Measurements from ENCODE around the gene F2R. TPM values are rescaled to one million over a fixed set of nuclear protein-coding genes. Genes with fewer than 3 reads are reported as not detected.
"Not testable (repeated sequence)": the region's sequence is repeated elsewhere in the genome, so short reads cannot be mapped to it uniquely, and the experiment has no call there.

Gene F2R
- total RNA-seq, 1 donor from 2014 or later, result 18.6 TPM

DNA sequence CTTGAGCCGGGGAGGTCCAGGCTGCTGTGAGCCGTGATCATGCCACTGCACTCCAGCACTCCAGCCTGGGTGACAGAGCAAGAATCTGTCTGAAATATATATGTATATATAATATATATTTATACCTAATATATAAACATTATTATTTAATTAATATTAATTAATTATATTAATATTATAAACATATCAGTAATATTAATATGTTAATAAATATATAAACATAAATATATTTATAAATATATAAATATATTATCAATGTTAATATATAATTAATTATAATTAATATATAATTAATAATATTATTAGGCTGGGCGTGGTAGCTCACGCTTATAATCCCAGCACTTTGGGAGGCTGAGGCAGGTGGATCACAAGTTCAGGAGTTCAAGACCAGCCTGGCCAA is 41.1 kb downstream of the F2R start:
- DNase-seq (no peak), ATAC-seq (no peak)
- no peaks in the 10 kb centered on the region for H3K27me3 ChIP-seq (ENCODE audit: low read depth)
- no peaks in the 10 kb centered on the region for H3K4me1 ChIP-seq
- no peak overlapping the region for H3K27ac ChIP-seq
- intact Hi-C loops (cut with DNase I), result no loop called here
- H3K4me3 ChIP-seq, result no peak overlapping the region
- H3K36me3 ChIP-seq, result no peaks in the 10 kb centered on the region
- TF ChIP-seq, protein P1, sequence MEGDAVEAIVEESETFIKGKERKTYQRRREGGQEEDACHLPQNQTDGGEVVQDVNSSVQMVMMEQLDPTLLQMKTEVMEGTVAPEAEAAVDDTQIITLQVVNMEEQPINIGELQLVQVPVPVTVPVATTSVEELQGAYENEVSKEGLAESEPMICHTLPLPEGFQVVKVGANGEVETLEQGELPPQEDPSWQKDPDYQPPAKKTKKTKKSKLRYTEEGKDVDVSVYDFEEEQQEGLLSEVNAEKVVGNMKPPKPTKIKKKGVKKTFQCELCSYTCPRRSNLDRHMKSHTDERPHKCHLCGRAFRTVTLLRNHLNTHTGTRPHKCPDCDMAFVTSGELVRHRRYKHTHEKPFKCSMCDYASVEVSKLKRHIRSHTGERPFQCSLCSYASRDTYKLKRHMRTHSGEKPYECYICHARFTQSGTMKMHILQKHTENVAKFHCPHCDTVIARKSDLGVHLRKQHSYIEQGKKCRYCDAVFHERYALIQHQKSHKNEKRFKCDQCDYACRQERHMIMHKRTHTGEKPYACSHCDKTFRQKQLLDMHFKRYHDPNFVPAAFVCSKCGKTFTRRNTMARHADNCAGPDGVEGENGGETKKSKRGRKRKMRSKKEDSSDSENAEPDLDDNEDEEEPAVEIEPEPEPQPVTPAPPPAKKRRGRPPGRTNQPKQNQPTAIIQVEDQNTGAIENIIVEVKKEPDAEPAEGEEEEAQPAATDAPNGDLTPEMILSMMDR (IDR thresholded peaks at IDR 0.05), result no peak
- H3K9me3 ChIP-seq, result no peaks in the 10 kb centered on the region

DNA sequence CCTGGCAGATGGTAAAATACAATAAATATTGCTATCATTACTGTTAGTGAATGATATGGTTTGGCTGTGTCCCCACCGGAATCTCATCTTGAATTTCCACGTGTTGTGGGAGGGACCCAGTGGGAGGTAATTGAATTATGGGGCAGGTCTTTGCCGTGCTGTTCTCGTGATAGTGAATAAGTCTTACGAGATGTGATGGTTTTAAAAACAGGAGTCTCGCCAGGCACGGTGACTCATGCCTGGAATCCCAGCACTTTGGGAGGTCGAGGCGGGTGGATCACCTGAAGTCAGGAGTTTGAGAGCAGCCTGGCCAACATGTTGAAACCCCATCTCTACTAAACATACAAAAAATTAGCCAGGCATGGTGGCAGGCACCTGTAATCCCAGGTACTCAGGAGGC is 45.2 kb downstream of the F2R start:
- DNase-seq; intact Hi-C loops (cut with DNase I); ATAC-seq; H3K36me3 ChIP-seq; H3K4me1 ChIP-seq; H3K27ac ChIP-seq; H3K9me3 ChIP-seq; H3K27me3 ChIP-seq (ENCODE audit: low read depth); H3K4me3 ChIP-seq: not testable (repeated sequence)

DNA sequence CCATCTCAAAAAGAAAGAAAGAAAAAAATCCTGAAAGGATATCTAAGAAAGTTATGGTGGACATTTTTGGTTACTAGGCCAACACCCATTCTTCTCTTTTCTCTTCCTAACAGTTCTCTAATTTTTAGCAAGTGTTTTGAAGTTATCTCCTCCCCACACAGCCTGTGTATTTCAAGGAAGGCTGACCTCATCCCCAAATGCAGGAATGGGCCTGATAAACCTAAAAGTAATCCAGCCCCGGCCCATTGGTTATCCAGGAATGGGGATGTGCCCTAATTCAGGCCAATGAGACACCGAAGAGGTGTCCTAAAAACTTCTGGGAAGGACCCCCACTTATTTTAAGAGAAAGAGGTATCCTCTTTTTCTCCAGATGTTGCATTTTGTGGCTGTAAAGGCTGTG is 46.6 kb downstream of the F2R start:
- Histone ChIP-seq H3K36me3 (no peaks in the 10 kb centered on the region), H3K27ac (no peak overlapping the region), H3K4me3 (no peak overlapping the region), H3K27me3 (ENCODE audit: low read depth) (no peaks in the 10 kb centered on the region), H3K4me1 (no peaks in the 10 kb centered on the region), H3K9me3 (peaks cover 3% of the 10 kb centered on the region)
- intact Hi-C loops (cut with DNase I), result no loop called here
- ATAC-seq, result no peak
- TF ChIP-seq, protein P1 (IDR thresholded peaks at IDR 0.05), result no peak
- DNase-seq, result no peak

DNA sequence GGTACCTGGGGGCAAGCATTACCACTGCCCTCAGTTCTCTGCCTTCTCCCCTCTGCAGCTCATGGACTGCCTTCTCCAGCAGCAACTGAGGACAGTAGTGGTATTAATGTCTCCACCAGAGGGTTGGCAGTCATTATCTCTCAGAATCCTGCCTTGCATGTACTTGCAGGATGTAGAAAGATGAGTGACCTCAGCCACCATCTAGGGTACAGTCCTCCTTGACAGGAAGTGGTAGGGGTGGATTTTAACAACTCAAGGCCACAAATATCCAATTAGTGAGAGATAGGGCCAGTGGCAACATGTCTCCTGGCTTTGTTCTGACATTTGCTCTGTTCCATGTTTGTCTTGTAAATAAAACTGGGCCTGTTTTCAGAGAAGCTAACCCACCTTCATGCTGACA is 47.2 kb downstream of the F2R start:
- ATAC-seq (no peak), DNase-seq (no peak)
- intact Hi-C loops (cut with DNase I), result no loop called here
- H3K4me1 ChIP-seq, result no peaks in the 10 kb centered on the region
- H3K27ac ChIP-seq, result no peak overlapping the region
- TF ChIP-seq, protein P1 (IDR thresholded peaks at IDR 0.05), result no peak
- H3K4me3 ChIP-seq, result no peak overlapping the region
- H3K9me3 ChIP-seq, result peaks cover 3% of the 10 kb centered on the region
- no peaks in the 10 kb centered on the region for H3K27me3 ChIP-seq (ENCODE audit: low read depth)
- no peaks in the 10 kb centered on the region for H3K36me3 ChIP-seq

DNA sequence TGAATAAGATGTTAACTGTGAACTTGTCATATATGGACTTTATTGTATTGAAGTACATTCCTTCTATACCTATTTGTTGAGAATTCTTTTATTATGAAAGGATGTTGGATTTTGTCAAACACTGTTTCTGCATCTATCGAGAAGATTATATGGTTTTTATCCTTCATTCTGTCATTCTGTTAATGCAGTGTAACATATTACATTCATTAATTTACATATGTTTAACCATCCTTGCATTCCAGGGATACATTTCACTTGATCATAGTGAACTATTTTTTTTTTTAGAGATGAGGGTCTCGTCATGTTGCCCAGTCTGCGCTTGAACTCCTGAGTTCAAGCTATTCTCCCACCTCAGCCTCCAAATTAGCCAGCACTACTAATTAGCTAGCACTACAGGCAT is 48.4 kb downstream of the F2R start:
- ATAC-seq, result no peak
- Histone ChIP-seq H3K9me3 (peaks cover 3% of the 10 kb centered on the region), H3K36me3 (no peaks in the 10 kb centered on the region), H3K27me3 (ENCODE audit: low read depth) (no peaks in the 10 kb centered on the region), H3K4me3 (no peak overlapping the region), H3K4me1 (no peaks in the 10 kb centered on the region), H3K27ac (no peak overlapping the region)
- DNase-seq, result no peak
- intact Hi-C loops (cut with DNase I), result no loop called here
- TF ChIP-seq, protein P1 (IDR thresholded peaks at IDR 0.05), result no peak

DNA sequence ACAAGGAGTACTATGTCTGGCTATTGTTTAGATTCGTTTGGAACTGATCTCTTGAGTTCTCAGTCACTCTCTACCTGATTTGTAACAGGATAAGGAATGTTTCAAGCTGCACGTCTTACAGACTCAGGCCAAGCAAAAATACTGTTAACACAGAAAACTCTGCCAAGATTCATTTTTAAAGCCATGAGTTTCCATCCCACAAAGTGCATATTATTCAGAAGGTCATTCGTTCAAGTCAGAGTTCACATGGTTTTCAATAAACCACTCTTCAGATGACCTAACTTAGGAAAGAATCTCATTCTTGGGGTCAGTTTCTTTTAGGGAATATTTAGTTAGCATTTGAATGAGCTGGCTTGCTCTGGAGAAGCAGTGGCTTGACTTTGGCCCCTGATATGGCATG is 49.3 kb downstream of the F2R start:
- ATAC-seq (no peak), DNase-seq (no peak)
- Histone ChIP-seq H3K27me3 (ENCODE audit: low read depth) (no peaks in the 10 kb centered on the region), H3K4me3 (no peak overlapping the region), H3K27ac (no peak overlapping the region), H3K4me1 (no peaks in the 10 kb centered on the region), H3K9me3 (peaks cover 3% of the 10 kb centered on the region), H3K36me3 (no peaks in the 10 kb centered on the region)
- intact Hi-C loops (cut with DNase I), result no loop called here
- TF ChIP-seq, protein P1 (IDR thresholded peaks at IDR 0.05), result no peak

All from lower lobe of right lung (tissue), 2 donors.